Lower leg skin (tissue), 4 donors: Measurements from ENCODE around the gene TMEM176A. TPM values are rescaled to one million over a fixed set of nuclear protein-coding genes. Genes with fewer than 3 reads are reported as not detected.

Source experiments
- DNase-seq, 2 donors: peaks; one replicate each; pipeline ENCODE4 v3.0.0-alpha.2; 2019; ENCODE audit warnings: low spot score in 2 of 2
- H3K4me3 ChIP-seq: fragments of 200-600 bp; sonication (generic); 2 replicates; pipeline ENCODE4 v1.5.1; 2017; ENCODE audit warnings: mild to moderate bottlenecking, low read depth; ENCODE audit not compliant: poor library complexity, severe bottlenecking
- CTCF ChIP-seq, 3 donors: fragments of 450-650 bp; IDR thresholded peaks; one replicate each; pipeline ENCODE4 v1.5.1; 2016; ENCODE audit warnings: antibody characterized with exemption in 3 of 3, mild to moderate bottlenecking in 3 of 3, moderate library complexity in 2 of 3
- POLR2A ChIP-seq, 2 donors: fragments of 450-650 bp; IDR thresholded peaks; one replicate each; pipeline ENCODE4 v1.6.1; 2016 to 2017; ENCODE audit warnings: antibody characterized with exemption in 2 of 2, mild to moderate bottlenecking in 1 of 2, moderate library complexity in 1 of 2
- WGBS, 2 donors: methylation state at CpG; one replicate each; pipeline ENCODE4 v1.1.5; 2018; 5-methylcytosine and 5-hydroxymethylcytosine counted together
- intact Hi-C: fragments of 100-400 bp; cut with DNase I; formaldehyde crosslinking; loops from one replicate; pipeline ENCODE4 v1.15.0; 2023; ENCODE audit warnings: low total_unique reads
- total RNA-seq, 4 donors: library from RNA; depleted of rRNA; stranded (reverse); fragments of >200 nt; gene quantifications; one replicate each; pipeline ENCODE4 v1.1.0, GENCODE V29; 2016

The TMEM176A gene
- total RNA-seq, 4 donors from 2014 or later: 4.8 to 10.2 (median 9.5) TPM

GRCh38 chr7:150835702-150836280 lies 35.2 kb downstream of the TMEM176A start:
- intact Hi-C loops: no loop called here
- WGBS, 2 donors: 66 to 79% methylated on average over 5 of the region's 6 CpGs
- no peak overlapping the region for H3K4me3 ChIP-seq
- DNase-seq: no peak
- TF ChIP-seq CTCF (IDR thresholded peaks at IDR 0.05) (no peak), POLR2A (IDR thresholded peaks at IDR 0.05) (no peak)

- 75 to 83% methylated on average over 7 of the region's 7 CpGs for WGBS, 2 donors
- H3K4me3 ChIP-seq: no peak overlapping the region
- intact Hi-C loops: no loop called here
- no peak for TF ChIP-seq POLR2A (IDR thresholded peaks at IDR 0.05)
- no peak for TF ChIP-seq CTCF (IDR thresholded peaks at IDR 0.05)
- DNase-seq: peak in 1 of 2 donors; percentile 37
Observed at GRCh38 chr7:150838965-150839650, 38.5 kb downstream of the TMEM176A start.

- 87 to 89% methylated on average over 3 of the region's 3 CpGs for WGBS, 2 donors
- DNase-seq: peak in 1 of 2 donors; percentile 39
- TF ChIP-seq CTCF (IDR thresholded peaks at IDR 0.05): no peak
- TF ChIP-seq POLR2A (IDR thresholded peaks at IDR 0.05): no peak
- intact Hi-C loops: no loop called here
- no peak overlapping the region for H3K4me3 ChIP-seq
Observed at GRCh38 chr7:150842018-150842417, 41.4 kb downstream of the TMEM176A start.

GRCh38 chr7:150842716-150843115 lies 42.1 kb downstream of the TMEM176A start:
- intact Hi-C loops: no loop called here
- TF ChIP-seq CTCF (IDR thresholded peaks at IDR 0.05) (no peak), POLR2A (IDR thresholded peaks at IDR 0.05) (no peak)
- 78 to 88% methylated on average over 4 of the region's 4 CpGs for WGBS, 2 donors
- no peak overlapping the region for H3K4me3 ChIP-seq
- no peak for DNase-seq

- DNase-seq: peak in 1 of 2 donors; percentile 71
- intact Hi-C loops: no loop called here
- WGBS, 2 donors: 21 to 30% methylated on average over 4 of the region's 4 CpGs
Observed at GRCh38 chr7:150845421-150845861, 44.9 kb downstream of the TMEM176A start.

More at GRCh38 chr7:150845421-150845861, 44.9 kb downstream of the TMEM176A start:
- TF ChIP-seq CTCF (IDR thresholded peaks at IDR 0.05): no peak
- no peak for TF ChIP-seq POLR2A (IDR thresholded peaks at IDR 0.05)
- no peak overlapping the region for H3K4me3 ChIP-seq
